K562 (cell line): Measurements from ENCODE around the gene COASY.
"Not testable (repeated sequence)": the region's sequence is repeated elsewhere in the genome, so short reads cannot be mapped to it uniquely, and the experiment has no call there.

Experiments used
- CREB5 ChIP-seq: fragments of 250-450 bp; sonication (Bioruptor Pico); IDR thresholded peaks from 2 replicates; pipeline ENCODE4 v1.5.0; 2020; ENCODE audit warnings: mild to moderate bottlenecking
- GABPA ChIP-seq: fragments of 200-800 bp; sonication (Bioruptor generic); conservative IDR thresholded peaks from 2 replicates; pipeline ENCODE4 v1.6.1; 2016; ENCODE audit warnings: low read depth, missing genetic modification characterization, missing compliant biosample characterization
- ZNF12 ChIP-seq: sonication (generic); formaldehyde crosslinking; IDR thresholded peaks from 2 replicates; pipeline ENCODE4 v1.4.0; 2020; ENCODE audit warnings: mild to moderate bottlenecking, missing genetic modification reagents

DNA sequence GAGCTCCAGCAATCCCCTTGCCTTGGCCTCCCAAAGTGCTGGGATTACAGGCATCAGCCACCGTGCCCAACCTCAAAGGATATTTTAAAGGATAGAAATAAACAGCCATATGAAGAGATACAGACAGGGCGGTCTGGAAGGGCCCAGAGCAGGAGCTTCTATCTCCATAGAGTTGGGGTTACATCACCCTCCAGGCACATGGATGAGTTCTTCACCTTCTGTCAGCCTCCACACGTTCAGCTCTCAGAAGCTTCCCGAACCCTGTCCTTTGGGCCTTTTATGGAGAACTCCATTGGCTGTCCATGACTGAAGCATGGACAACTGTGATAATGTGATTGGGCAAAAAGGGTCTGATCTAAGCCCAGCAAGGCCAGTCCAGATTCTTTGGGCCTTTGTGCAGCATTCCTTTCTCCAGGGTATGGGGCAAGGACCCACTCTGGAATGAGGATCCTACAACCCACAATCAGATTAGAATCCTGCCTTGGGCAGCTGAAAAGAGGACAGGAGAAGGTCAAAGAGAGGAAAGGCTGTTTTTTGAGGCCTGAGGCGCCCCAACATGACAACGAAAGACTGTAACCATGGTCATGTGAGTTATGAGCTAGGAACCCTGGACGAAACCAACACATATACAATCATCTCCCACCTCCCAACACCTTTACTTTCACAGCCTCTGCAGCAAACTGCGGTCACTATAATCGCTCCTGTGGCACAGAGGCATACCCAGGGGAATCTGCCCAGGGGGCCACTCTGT, 16.0 kb upstream of the COASY start:
- not testable (repeated sequence) for TF ChIP-seq CREB5; ZNF12 (CRISPR knock-in tag); GABPA (tag)
